OCI-LY3 (cell line): Measurements from ENCODE around the gene MACF1.

ENCODE experiments used
- H2AFZ ChIP-seq: fragments of 200-600, 300-600 bp; shearing (Covaris generic); 2 replicates; pipeline ENCODE4 v1.6.0; 2014; ENCODE audit warnings: antibody characterized with exemption, low read depth, low read length
- H3K27ac ChIP-seq: fragments of 200-600, 300-600 bp; sonication (generic); 2 replicates; pipeline ENCODE4 v1.5.1; 2014; ENCODE audit warnings: mild to moderate bottlenecking, low read length, moderate library complexity, mixed read lengths
- H3K27me3 ChIP-seq: fragments of 200-600, 300-600 bp; sonication (generic); 2 replicates; pipeline ENCODE4 v1.6.1; 2014; ENCODE audit warnings: low read depth, low read length, mixed read lengths
- H3K36me3 ChIP-seq: fragments of 200-600, 300-600 bp; sonication (generic); replicated peaks from 2 replicates; pipeline ENCODE3; 2014; ENCODE audit warnings: low read depth, low read length, mixed read lengths
- H3K4me1 ChIP-seq: fragments of 300-600, 200-600 bp; sonication (generic); 2 replicates; pipeline ENCODE4 v1.6.1; 2014; ENCODE audit warnings: low read length, mixed read lengths
- H3K4me2 ChIP-seq: fragments of 200-600, 300-600 bp; sonication (generic); 2 replicates; pipeline ENCODE4 v1.6.1; 2014; ENCODE audit warnings: low read length, mixed read lengths
- H3K4me3 ChIP-seq: fragments of 300-600, 200-600 bp; sonication (generic); 2 replicates; pipeline ENCODE4 v1.5.1; 2014; ENCODE audit warnings: antibody characterized with exemption, mild to moderate bottlenecking, low read length, moderate library complexity
- H3K79me2 ChIP-seq: fragments of 300-600, 200-600 bp; shearing (Covaris generic); 2 replicates; pipeline ENCODE4 v1.6.1; 2014; ENCODE audit warnings: mild to moderate bottlenecking, low read length, mixed read lengths
- H3K9ac ChIP-seq: fragments of 300-600, 200-600 bp; shearing (Covaris generic); 2 replicates; pipeline ENCODE4 v1.6.0; 2014; ENCODE audit warnings: mild to moderate bottlenecking, low read length, moderate library complexity
- H3K9me3 ChIP-seq: fragments of 200-600, 300-600 bp; shearing (Covaris generic); 2 replicates; pipeline ENCODE4 v1.6.1; 2014; ENCODE audit warnings: low read length, mixed read lengths; ENCODE audit not compliant: insufficient read depth
- H4K20me1 ChIP-seq: fragments of 200-600, 300-600 bp; sonication (generic); 2 replicates; pipeline ENCODE4 v1.6.1; 2016; ENCODE audit warnings: low read length, mixed read lengths; ENCODE audit not compliant: insufficient read depth
- CTCF ChIP-seq: fragments of 200-600, 300-600 bp; sonication (generic); IDR thresholded peaks from 2 replicates; pipeline ENCODE4 v1.5.1; 2014; ENCODE audit warnings: antibody characterized with exemption, low read length, low read depth
- EZH2phosphoT487 ChIP-seq: fragments of 200-600 bp; shearing (Covaris generic); IDR thresholded peaks from 2 replicates; pipeline ENCODE4 v1.6.1; 2018; ENCODE audit warnings: antibody characterized with exemption, mixed run types, low read depth

The MACF1 gene

GRCh38 chr1:39181311-39181710, 23.2 kb upstream of the MACF1 start:
- Histone ChIP-seq H3K9ac (no peak overlapping the region), H4K20me1 (peaks cover 26% of the 10 kb centered on the region), H2AFZ (no peak overlapping the region), H3K79me2 (peaks cover 38% of the 10 kb centered on the region), H3K36me3 (no peaks in the 10 kb centered on the region), H3K4me1 (peaks cover 22% of the 10 kb centered on the region), H3K4me2 (no peak overlapping the region), H3K27ac (no peak overlapping the region), H3K27me3 (no peaks in the 10 kb centered on the region), H3K9me3 (no peaks in the 10 kb centered on the region), H3K4me3 (no peak overlapping the region)
- TF ChIP-seq CTCF (no peak), EZH2phosphoT487 (no peak)

- no peak overlapping the region for H3K9ac ChIP-seq
- H2AFZ ChIP-seq, result no peak overlapping the region
- H3K36me3 ChIP-seq, result no peaks in the 10 kb centered on the region
- no peak overlapping the region for H3K4me2 ChIP-seq
- TF ChIP-seq CTCF (no peak), EZH2phosphoT487 (no peak)
- H3K79me2 ChIP-seq, result peaks cover 43% of the 10 kb centered on the region
- no peaks in the 10 kb centered on the region for H3K9me3 ChIP-seq
- no peak overlapping the region for H3K4me3 ChIP-seq
- H4K20me1 ChIP-seq, result peaks cover 24% of the 10 kb centered on the region
- peaks cover 20% of the 10 kb centered on the region for H3K4me1 ChIP-seq
- H3K27ac ChIP-seq, result no peak overlapping the region
- no peaks in the 10 kb centered on the region for H3K27me3 ChIP-seq
Measured at GRCh38 chr1:39182804-39183203, 21.7 kb upstream of the MACF1 start.

DNA sequence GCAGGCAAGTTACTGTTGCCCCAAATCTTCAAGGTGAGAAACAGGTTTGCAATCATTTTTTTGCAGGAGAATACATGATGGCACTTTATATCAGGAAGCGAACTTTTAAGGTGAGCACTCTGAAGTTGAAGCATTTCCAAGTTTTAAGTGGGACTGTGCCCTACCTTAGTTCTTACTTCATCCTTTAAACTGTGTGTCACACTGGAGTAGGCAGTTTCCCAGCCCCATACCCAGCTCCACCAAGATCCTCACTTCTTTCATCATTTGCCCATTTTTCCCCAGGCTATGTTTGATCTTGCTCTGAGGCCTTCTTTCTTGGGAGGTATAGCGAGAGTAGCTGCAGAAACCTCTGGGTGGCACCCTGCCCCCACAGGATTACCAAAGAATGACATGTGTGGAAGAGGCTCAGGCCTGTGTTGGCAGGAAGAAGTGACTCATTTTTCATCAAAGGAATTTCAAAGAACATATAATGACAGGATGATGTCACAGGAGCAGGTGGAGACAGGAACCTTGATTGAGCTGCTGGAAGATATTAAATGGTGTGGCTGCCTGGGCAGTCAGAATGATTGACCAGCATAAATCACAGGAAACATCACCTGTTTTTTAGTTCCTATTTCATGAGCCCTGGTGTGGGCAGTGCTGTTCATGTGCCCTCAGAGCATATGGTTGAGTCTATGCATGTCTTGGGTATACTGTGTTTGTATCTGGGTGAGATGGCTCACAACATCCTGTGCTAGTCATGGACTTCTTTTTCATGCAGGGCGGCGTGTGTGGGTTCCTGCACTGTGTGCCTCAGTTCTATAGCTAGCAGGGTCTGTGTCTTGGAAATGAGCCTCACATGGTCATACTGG, 20.8 kb upstream of the MACF1 start:
- H3K4me1 ChIP-seq, result peaks cover 20% of the 10 kb centered on the region
- H4K20me1 ChIP-seq, result peaks cover 21% of the 10 kb centered on the region
- no peak overlapping the region for H3K9ac ChIP-seq
- no peaks in the 10 kb centered on the region for H3K9me3 ChIP-seq
- H3K27me3 ChIP-seq, result no peaks in the 10 kb centered on the region
- H3K36me3 ChIP-seq, result no peaks in the 10 kb centered on the region
- no peak overlapping the region for H3K4me3 ChIP-seq
- TF ChIP-seq EZH2phosphoT487 (no peak), CTCF (peak; percentile 42)
- no peak overlapping the region for H2AFZ ChIP-seq
- H3K4me2 ChIP-seq, result no peak overlapping the region
- H3K27ac ChIP-seq, result peak overlapping the region; percentile 19; the same call in 1 of the 2 replicates
- peaks cover 41% of the 10 kb centered on the region for H3K79me2 ChIP-seq

DNA sequence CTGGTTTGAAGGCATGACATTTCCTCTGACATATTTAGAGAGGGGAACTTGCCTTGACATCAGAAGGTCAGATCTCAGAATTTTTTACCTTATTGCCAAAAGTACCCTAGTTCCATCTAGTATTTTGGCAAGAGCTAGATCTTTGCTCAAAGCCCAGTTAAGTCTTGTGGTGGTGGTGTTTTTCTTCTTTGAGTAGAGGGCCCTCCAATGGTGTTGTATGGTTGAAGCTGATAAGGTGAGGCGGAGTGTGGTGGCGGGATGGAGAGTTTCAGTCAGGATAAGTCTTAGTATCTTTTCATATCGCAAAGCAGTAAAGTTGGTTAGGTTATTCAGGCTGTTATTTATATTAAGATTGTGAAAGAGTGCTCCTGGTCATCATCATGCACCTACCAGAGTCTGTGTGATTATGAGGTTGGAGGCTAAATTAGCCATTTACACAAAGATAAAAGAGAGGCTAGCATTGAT, 20.1 kb upstream of the MACF1 start:
- H3K4me3 ChIP-seq, result no peak overlapping the region
- H3K9me3 ChIP-seq, result no peaks in the 10 kb centered on the region
- H3K4me1 ChIP-seq, result peaks cover 20% of the 10 kb centered on the region
- peaks cover 34% of the 10 kb centered on the region for H3K79me2 ChIP-seq
- no peak for TF ChIP-seq CTCF
- TF ChIP-seq EZH2phosphoT487, result no peak
- no peaks in the 10 kb centered on the region for H3K36me3 ChIP-seq
- H3K4me2 ChIP-seq, result no peak overlapping the region
- H2AFZ ChIP-seq, result no peak overlapping the region
- peaks cover 16% of the 10 kb centered on the region for H4K20me1 ChIP-seq
- H3K27ac ChIP-seq, result 0 out of 2 replicates have a peak overlapping the region, but pooled peaks have one; percentile 19
- no peak overlapping the region for H3K9ac ChIP-seq
- no peaks in the 10 kb centered on the region for H3K27me3 ChIP-seq
